ENCODE data around the gene NET1.

The NET1 gene

DNA sequence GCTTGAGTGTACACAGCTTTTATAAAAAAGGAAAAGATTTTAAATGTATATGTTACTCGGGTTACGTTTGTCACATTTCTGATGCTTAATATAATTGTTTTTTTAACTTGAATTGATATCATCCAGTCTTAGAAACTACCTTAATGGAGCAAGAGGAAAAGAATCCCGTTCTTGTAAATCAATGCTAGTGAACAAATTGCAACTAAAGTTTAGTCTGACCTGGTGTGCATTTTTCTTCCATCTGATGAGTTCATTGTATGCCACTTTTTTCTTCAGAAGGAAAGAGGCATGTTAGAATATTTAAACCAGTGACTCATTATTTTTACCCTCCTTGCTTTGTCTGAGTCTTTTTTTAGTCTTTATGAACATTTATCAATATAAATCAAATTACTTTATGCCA lies 34.7 kb downstream of the NET1 start:
- in situ Hi-C loops (cut with HindIII; ENCODE audit: low sequenced_read_pairs) = loop anchor here (5.0 kb wide), 1 partner anchor 170 kb away; no protein-coding TSS in a partner anchor
- peak overlapping the region; percentile 59 for H3K4me3 ChIP-seq (ENCODE audit: low read depth, low read length)
- TF ChIP-seq, protein P1, sequence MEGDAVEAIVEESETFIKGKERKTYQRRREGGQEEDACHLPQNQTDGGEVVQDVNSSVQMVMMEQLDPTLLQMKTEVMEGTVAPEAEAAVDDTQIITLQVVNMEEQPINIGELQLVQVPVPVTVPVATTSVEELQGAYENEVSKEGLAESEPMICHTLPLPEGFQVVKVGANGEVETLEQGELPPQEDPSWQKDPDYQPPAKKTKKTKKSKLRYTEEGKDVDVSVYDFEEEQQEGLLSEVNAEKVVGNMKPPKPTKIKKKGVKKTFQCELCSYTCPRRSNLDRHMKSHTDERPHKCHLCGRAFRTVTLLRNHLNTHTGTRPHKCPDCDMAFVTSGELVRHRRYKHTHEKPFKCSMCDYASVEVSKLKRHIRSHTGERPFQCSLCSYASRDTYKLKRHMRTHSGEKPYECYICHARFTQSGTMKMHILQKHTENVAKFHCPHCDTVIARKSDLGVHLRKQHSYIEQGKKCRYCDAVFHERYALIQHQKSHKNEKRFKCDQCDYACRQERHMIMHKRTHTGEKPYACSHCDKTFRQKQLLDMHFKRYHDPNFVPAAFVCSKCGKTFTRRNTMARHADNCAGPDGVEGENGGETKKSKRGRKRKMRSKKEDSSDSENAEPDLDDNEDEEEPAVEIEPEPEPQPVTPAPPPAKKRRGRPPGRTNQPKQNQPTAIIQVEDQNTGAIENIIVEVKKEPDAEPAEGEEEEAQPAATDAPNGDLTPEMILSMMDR (IDR thresholded peaks at IDR 0.05; ENCODE audit: low read depth, low read length, missing control alignments) = no peak
- DNase-seq (ENCODE audit: low read depth) = no peak

DNA sequence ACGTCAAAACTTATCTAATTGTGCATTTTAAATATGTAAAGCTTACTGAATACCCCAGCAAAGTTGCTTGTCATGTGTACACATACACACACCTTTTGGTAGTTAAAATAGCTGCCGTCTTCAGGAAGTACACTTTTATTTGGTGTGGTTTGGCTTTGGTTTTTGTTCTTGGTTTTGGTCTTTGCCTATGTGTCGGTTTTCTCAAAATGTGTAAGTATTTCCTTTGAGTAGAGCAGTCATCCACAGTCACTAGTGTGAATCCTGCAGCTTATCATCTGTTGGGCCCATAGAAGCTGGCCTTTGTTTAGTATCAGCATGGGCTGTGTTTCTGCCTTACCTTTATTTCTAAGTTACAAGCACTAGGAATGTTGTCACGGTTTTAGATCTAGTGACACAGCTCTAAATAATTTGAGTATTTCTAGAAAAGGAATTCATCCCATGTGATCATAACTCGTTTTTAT lies 35.3 kb downstream of the NET1 start:
- TF ChIP-seq, protein P1 (IDR thresholded peaks at IDR 0.05; ENCODE audit: low read depth, low read length, missing control alignments) = no peak
- in situ Hi-C loops (cut with HindIII; ENCODE audit: low sequenced_read_pairs) = loop anchor here (5.0 kb wide), 1 partner anchor 170 kb away; no protein-coding TSS in a partner anchor
- no peak for DNase-seq (ENCODE audit: low read depth)
- peak overlapping the region; percentile 59 for H3K4me3 ChIP-seq (ENCODE audit: low read depth, low read length)

DNA sequence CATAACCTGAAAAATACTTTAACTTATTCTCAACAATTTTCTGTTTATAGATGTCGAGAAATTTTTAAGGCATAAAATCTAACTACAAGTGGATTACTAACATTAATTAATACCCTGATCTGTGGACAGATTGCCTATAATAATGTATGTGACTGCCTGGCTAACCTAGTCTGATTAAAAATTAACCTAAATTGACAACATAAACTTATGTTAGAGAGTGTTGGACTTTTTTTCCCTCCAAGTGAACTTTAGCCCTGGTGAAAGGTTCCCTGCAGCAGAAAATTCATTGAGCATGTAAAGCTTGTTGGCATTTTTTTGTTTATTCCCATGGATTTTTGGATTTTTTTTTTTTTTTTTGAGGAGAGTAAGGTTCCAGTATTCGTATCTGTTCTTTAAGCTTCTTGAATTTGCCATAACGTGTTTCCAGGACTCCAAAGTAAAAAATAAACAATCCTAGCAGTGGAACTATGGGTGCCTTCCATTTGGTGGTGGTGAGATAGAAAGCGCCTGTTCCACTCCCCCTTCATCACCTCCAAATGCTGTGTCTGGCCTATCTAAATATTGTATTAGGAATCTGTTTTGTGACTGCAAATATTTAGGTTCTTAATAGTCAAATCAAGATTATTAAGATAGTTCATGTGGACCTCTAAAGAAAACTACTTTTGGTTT lies 36.1 kb downstream of the NET1 start:
- H3K4me3 ChIP-seq (ENCODE audit: low read depth, low read length) = peak overlapping the region; percentile 59
- in situ Hi-C loops (cut with HindIII; ENCODE audit: low sequenced_read_pairs) = loop anchor here (5.0 kb wide), 1 partner anchor 169 kb away; no protein-coding TSS in a partner anchor
- TF ChIP-seq, protein P1 (IDR thresholded peaks at IDR 0.05; ENCODE audit: low read depth, low read length, missing control alignments) = no peak
- DNase-seq (ENCODE audit: low read depth) = no peak

DNA sequence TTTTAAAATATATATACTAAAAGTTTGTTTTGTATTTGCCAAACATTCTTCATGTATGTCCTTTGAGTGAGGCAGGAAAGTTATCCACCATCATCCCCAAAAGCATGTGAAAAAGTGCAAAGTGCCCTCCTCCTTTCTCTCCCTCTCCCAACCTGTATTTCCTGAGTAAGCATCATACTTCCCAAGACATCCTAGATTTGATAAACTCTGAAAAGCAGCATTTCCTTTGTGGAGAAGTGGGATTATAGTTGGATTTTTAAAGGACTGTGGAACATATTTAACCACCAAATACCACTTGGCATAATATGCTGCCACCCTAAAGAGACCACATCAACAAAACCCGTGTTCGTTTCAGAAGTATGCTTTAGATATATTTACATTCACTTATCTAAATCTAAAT lies 36.9 kb downstream of the NET1 start:
- in situ Hi-C loops (cut with HindIII; ENCODE audit: low sequenced_read_pairs) = loop anchor here (5.0 kb wide), 1 partner anchor 168 kb away; no protein-coding TSS in a partner anchor
- H3K4me3 ChIP-seq (ENCODE audit: low read depth, low read length) = peak overlapping the region; percentile 59
- DNase-seq (ENCODE audit: low read depth) = no peak
- TF ChIP-seq, protein P1 (IDR thresholded peaks at IDR 0.05; ENCODE audit: low read depth, low read length, missing control alignments) = no peak

DNA sequence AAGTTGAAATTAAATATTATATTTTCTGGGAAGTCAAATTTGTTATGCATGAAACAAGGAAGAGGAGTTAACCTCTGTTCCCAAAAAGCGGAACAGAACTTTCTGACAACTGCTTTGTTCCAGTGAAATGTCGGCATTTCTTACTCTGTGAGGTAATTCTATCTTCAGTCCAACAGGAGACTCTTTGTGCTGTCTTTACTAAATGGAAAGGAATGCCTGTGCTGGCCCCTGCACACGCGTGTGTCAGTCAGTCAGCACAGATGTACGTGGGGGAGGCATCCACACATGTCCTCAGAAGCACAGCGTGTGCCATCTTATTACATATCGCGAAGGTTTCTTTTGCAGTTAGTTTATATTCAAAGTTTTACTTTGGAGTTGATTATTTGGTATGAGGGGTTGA lies 37.5 kb downstream of the NET1 start:
- TF ChIP-seq, protein P1 (IDR thresholded peaks at IDR 0.05; ENCODE audit: low read depth, low read length, missing control alignments) = peak; percentile 23
- DNase-seq (ENCODE audit: low read depth) = no peak
- in situ Hi-C loops (cut with HindIII; ENCODE audit: low sequenced_read_pairs) = loop anchor here (5.0 kb wide), 1 partner anchor 167 kb away; no protein-coding TSS in a partner anchor
- H3K4me3 ChIP-seq (ENCODE audit: low read depth, low read length) = peak overlapping the region; percentile 15

DNA sequence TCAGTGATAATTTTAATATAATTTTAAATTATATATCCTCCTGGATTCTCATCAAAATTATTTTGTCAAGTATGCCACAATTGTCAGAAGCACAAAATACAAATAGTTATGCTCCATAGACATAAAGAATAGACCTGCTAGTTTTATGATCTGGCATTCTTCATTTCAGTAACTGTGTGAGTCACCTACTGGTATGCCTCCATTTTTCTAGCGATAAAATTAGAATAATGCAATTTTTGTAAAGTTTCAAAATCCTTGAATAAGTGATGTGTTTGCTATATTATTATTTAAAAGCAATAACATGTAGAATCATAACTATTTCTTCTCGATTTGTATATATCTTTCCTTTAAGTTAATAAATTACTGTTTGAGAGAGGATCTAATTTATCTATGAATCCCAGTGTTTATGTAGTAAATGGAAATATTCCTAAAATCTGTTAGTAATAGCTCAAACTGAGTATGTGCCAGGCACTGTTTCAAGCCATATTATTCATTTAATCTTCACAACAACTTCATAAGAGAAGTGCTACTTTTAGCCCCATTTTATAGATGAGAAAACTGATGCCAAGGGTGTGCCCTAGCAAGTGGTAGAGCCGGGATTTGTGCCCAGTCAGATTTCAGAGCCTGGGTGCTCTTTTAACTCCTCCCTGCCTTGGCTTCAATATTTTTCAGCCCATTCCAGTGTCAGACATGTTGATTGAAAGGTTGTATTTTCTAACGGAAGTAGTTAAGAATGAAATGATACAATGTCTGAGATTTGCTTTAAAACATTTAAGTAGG lies 38.4 kb downstream of the NET1 start:
- no peak overlapping the region for H3K4me3 ChIP-seq (ENCODE audit: low read depth, low read length)
- DNase-seq (ENCODE audit: low read depth) = no peak
- in situ Hi-C loops (cut with HindIII; ENCODE audit: low sequenced_read_pairs) = no loop called here
- TF ChIP-seq, protein P1 (IDR thresholded peaks at IDR 0.05; ENCODE audit: low read depth, low read length, missing control alignments) = no peak

Measured in astrocyte of the cerebellum (primary cell).